PFSK-1 (cell line): ENCODE results near the gene ST8SIA1.

Experiments used
- FOXP2 ChIP-seq: optimal IDR thresholded peaks from 2 replicates; pipeline ENCODE3; 2011; ENCODE audit warnings: borderline replicate concordance, control low read depth, inconsistent platforms; ENCODE audit not compliant: insufficient read depth; ENCODE audit errors: extremely low read length, extremely low read depth
- POLR2AphosphoS5 ChIP-seq: IDR thresholded peaks from 2 replicates; pipeline ENCODE4 v1.6.1; 2012; ENCODE audit warnings: low read depth, mild to moderate bottlenecking, control low read depth, low read length, moderate library complexity
- SIN3A ChIP-seq: IDR thresholded peaks from 2 replicates; pipeline ENCODE4 v1.6.1; 2012; ENCODE audit warnings: mild to moderate bottlenecking, low read length, moderate library complexity, borderline replicate concordance; ENCODE audit not compliant: insufficient read depth
- TAF1 ChIP-seq: IDR thresholded peaks from 2 replicates; pipeline ENCODE4 v1.6.1; 2012; ENCODE audit warnings: low read length, control low read depth, borderline replicate concordance; ENCODE audit not compliant: insufficient read depth
- TF ChIP-seq, protein P1 (sequence below), 2 experiments: IDR thresholded peaks; 2 replicates each; pipeline versions ENCODE4 v1.6.1 to v1.8.0; 2011 to 2012; ENCODE audit warnings: low read depth in 2 of 2, low read length in 2 of 2, control low read depth in 1 of 2, inconsistent platforms in 1 of 2, mild to moderate bottlenecking in 1 of 2, moderate library complexity in 1 of 2; ENCODE audit not compliant: insufficient read depth in 1 of 2

Gene ST8SIA1

DNA sequence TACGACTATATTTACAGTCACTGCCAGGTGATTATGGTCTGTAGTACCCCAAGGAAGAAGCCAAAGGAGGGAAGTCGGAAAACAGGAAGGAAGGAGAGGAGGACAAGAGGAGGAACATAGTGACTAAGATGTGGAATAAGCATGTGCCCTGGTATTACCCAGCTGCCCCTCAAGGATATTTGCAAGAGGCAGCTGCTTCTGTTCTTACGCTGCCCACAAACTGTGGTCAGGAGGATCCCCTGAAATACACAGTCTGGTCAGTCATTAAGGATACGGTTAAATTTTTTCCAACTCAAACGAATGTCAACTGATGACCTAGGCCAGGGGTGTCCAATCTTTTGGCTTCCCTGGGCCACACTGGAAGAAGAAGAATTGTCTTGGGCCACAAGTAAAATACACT, 162.0 kb downstream of the ST8SIA1 start:
- TF ChIP-seq, protein P1, sequence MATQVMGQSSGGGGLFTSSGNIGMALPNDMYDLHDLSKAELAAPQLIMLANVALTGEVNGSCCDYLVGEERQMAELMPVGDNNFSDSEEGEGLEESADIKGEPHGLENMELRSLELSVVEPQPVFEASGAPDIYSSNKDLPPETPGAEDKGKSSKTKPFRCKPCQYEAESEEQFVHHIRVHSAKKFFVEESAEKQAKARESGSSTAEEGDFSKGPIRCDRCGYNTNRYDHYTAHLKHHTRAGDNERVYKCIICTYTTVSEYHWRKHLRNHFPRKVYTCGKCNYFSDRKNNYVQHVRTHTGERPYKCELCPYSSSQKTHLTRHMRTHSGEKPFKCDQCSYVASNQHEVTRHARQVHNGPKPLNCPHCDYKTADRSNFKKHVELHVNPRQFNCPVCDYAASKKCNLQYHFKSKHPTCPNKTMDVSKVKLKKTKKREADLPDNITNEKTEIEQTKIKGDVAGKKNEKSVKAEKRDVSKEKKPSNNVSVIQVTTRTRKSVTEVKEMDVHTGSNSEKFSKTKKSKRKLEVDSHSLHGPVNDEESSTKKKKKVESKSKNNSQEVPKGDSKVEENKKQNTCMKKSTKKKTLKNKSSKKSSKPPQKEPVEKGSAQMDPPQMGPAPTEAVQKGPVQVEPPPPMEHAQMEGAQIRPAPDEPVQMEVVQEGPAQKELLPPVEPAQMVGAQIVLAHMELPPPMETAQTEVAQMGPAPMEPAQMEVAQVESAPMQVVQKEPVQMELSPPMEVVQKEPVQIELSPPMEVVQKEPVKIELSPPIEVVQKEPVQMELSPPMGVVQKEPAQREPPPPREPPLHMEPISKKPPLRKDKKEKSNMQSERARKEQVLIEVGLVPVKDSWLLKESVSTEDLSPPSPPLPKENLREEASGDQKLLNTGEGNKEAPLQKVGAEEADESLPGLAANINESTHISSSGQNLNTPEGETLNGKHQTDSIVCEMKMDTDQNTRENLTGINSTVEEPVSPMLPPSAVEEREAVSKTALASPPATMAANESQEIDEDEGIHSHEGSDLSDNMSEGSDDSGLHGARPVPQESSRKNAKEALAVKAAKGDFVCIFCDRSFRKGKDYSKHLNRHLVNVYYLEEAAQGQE (IDR thresholded peaks at IDR 0.05; ENCODE audit: insufficient read depth in 1 of 2, low read depth in 2 of 2, low read length in 2 of 2), result no peak
- TF ChIP-seq TAF1 (no peak), FOXP2 (no peak), POLR2AphosphoS5 (no peak)

DNA sequence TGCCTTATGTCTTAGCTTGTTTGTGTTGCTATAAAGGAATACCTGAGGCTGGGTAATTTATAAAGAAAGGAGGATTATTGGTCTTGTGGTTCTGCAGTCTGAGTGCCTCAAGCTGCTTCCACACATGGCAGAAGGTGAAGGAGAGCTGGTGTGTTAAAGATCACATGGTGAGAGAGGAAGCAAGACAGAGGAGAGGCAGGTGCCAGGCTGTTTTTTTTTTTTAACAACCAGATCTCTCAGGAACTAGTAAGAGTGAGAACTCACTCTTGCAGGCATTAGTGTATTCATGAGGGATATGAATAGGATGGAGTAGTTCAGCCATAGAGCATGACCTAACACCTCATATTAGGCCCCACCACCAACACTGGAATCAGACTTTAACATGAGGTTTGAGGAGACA, 165.1 kb downstream of the ST8SIA1 start:
- TF ChIP-seq SIN3A (no peak), TAF1 (no peak)
- TF ChIP-seq, protein P1 (IDR thresholded peaks at IDR 0.05; ENCODE audit: insufficient read depth in 1 of 2, low read depth in 2 of 2, low read length in 2 of 2), result no peak

DNA sequence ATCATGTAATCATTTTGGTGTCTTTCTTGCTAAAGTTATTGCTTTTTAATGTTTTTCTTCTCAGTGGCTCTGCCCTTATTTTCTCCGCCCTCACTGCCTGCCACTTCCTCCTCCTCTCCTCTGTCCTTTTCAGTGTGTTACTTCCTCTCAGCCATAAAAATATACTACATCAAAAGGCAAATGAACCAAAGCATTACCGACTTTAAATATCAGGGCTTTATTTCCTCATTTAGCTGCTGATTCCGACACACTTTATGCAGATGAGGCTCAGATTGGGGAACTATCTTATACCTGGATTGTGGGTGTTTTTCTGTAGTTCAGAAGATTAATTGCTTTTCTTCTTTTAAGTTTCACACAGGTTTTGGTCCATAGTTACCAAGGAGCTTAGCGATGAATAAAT, 170.4 kb downstream of the ST8SIA1 start:
- TF ChIP-seq POLR2AphosphoS5 (no peak), TAF1 (no peak), FOXP2 (no peak)
- TF ChIP-seq, protein P1 (IDR thresholded peaks at IDR 0.05; ENCODE audit: insufficient read depth in 1 of 2, low read depth in 2 of 2, low read length in 2 of 2), result no peak

DNA sequence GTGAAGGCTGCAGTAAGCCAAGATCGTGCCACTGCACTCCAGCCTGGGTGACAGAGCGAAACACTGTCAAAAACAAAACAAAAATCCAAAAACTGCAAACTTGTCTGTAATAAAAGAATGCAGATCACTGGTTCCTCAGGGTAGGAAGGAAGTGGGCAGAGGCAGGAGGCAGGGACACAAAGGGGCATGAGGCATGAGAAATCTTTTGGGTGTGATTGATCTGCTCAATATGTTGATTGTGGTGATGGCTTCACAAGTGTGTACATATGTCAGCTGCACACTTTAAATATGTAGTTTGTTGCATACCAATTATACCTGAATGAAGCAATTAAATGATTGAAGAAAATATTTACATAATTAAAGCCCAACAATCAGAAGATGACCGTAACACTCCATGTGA, 170.9 kb downstream of the ST8SIA1 start:
- TF ChIP-seq FOXP2, result no peak
- TF ChIP-seq, protein P1 (IDR thresholded peaks at IDR 0.05; ENCODE audit: insufficient read depth in 1 of 2, low read depth in 2 of 2, low read length in 2 of 2), result no peak
- TF ChIP-seq POLR2AphosphoS5, result no peak
- no peak for TF ChIP-seq TAF1
- no peak for TF ChIP-seq SIN3A

DNA sequence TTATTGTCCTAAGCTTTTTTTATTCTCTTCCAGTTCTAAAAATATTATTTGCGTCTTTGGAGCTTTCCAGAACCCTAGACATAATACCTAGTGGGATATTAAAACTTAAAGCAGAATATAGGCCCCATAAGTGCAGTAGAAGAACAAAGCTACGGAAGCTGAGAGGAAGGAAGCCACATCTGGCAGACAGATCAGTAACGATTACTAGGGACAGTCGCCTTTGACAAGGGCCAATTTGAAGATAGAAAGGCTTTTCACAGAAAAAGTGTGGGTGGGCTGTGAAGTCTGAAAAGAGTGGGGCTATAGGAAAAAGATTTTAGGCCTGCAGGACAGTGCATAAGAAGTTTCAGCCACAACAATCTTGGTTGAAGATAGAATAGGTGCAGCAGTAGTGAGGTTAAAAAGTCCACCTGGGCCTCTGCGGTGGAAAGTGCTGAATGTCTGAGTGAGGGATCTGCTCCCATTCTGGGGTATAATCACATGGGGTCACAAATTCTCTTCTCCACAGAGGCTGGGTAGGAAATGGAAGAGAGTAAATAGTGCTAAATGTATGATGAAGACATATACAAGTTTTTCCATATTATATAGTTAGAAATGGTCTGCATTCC, 174.0 kb downstream of the ST8SIA1 start:
- TF ChIP-seq SIN3A (no peak), POLR2AphosphoS5 (no peak), TAF1 (no peak), FOXP2 (no peak)
- TF ChIP-seq, protein P1 (IDR thresholded peaks at IDR 0.05; ENCODE audit: insufficient read depth in 1 of 2, low read depth in 2 of 2, low read length in 2 of 2), result no peak
